GM19397 (cell line): ENCODE results near the gene CDC5L.
"Not testable (repeated sequence)": the region's sequence is repeated elsewhere in the genome, so short reads cannot be mapped to it uniquely, and the experiment has no call there.

Experiments
- ATAC-seq: cut with Tn5 transposase; IDR thresholded peaks from one replicate; pipeline ENCODE4 v1.9.1; 2021; ENCODE audit warnings: mild to moderate bottlenecking, moderate library complexity; ENCODE audit not compliant: unreplicated experiment

Gene CDC5L

DNA sequence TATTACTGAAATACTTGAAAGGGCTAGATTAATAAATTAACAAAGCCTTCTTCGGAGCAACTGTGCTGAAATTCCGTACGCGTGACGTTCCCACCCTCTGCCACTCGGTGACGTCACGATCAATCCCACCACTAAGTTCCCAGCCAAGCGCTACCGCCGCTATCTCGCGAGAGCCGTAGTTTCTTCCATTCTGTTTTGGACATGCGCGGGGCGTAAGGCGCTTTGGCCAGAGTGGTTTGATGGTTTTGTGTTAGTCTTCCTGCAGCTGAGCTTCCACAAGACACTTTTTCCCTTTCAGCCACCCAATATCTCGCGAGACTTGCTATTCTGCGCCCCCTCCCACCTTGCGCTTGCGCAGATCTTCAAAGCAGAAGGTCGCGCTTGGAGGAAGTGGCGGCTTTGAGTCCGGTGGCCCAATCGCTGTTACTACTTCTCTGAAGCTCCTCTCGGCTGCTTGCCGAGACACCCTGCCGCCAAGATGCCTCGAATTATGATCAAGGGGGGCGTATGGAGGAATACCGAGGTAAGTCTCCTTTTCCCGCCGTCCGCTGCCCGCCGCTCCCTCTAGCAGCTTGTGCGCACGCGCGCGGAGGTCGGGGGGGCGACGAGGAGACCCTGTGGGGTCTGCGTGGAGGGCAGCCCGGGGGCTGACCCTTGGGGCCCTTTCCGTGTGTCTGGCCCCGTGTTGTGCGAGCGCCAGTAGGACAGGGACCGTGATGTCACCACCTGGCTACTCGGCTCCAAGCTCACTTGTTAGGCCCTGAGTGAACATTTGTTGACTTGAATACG lies at the start of gene CDC5L:
Gene CDC5L (plus strand): TSS at position 361 of the 789 bp plus-strand sequence. CDS start 118 bp downstream, at position 479.
- ATAC-seq: peak; percentile 81

DNA sequence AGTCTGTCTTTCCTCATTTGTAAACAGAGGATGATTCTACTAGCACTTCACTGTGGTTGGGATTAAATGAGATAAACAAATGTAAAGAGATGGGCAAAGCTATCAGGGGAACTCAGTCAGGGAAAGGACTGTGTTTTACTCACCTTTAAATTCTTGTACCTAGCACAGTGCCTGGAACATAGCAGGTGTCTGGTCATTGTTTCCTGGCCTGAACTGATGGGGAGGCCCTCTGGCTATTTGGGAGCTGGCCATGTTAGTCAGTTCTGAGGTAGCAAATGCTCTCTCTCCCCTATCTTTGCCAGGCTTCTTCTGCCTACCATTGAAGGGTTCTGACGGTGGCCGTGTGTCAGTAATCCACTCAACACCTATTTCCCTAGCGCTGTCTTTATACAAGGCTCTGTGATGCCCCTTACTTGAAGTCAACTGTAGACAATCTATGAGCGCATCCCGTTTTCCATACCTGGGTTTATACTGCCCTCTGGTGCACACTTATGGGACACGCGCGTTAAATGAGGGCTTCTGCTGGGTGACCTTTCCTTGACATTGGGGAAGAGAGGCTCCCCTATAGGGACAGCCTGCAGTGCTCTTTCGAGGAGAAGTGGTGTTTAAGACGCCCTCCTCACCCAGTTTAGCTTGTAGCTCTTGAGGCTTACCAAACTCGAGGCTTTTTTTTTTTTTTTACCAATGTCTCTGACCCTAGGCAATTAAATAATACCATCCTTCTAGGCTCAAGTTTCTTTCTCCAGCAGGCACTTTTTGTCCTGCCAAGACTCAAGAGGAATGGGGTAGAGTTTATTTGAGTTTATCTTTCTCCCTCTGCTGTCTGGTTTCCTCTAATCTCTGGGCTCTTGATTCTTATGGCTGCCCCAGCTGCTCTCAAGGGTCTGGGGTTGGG lies 49.0 kb upstream of the CDC5L start:
- ATAC-seq: no peak

- no peak for ATAC-seq
Observed at GRCh38 chr6:44339301-44339700, 48.2 kb upstream of the CDC5L start.

GRCh38 chr6:44339763-44340625 lies 47.5 kb upstream of the CDC5L start:
- ATAC-seq: no peak

DNA sequence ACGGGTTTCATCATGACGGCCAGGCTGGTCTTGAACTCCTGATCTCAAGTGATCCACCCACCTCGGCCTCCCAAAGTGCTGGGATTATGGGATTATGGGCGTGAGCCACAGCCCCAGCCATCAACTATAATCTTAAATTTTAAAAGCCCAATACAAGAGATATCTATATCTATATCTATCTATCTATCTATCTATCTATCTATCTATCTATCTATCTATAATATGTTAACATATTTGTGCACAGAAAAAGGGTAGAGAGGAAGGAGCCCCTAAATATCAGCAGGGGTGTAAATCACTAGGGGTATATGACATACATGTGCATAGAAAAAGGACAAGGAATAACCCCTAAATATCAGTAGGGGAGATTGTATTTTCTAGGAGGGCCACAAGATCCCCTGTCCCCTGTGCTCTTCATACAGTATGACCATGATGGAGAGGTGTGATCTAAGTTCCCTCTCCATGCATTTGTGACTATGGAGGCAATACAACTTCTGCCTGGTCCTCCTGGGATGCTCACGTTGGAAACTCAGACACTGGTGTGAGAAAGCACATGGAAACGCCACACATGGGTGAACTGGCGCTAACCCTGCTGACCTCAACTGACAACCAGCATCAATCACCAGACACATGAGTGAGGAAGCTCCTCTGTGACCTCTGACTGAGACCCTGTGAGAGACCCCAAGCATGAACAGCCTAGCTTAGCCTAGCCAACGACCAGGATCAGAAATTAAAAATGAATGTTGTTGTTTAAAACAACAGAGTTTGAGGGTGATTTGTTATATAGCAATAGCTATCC lies 46.2 kb upstream of the CDC5L start:
- no peak for ATAC-seq

DNA sequence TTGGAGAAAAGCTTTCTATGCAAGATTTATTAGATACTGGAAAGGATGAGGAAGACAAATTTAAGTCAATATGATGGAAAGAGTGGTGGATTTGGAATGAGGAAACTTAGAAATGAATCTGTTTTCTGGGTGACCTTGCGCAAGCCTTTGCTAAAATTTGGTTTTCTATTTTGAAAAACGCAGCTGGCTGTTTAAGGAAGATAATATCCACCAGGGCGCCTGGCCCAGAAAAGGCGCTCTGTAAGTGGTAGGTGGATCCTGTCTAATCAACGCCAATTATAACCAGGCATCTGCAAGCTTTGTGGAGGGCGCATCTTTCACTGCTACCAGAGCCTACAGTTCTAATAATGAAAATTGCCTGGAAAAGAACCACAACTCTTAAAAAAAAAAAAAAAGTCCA lies 45.5 kb upstream of the CDC5L start:
- no peak for ATAC-seq

DNA sequence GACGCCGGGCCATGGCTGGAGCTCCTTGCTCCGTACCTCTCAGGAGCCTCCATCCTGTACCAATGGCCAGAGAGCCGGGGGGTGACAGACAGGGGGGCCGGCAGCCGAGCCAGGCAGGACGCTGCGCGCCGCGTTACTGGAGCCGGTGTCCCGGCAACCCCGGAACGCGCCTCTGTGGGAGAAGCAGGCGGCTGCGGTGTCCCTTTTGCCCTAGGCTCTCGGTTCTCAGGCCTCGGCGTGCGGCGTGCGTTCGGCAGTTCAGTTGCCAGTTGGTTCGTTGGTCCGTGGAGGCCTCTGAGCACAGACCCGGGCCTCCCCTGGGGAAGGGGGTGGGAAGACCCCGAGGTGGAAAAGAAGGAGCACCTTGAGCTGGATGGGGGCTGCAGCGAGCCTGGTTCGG lies 45.0 kb upstream of the CDC5L start, which contains the start of gene SPATS1:
Gene SPATS1 (plus strand): TSS at position 162 of the 400 bp plus-strand sequence. CDS start 446 bp downstream, outside the sequence.
- ATAC-seq: no peak

DNA sequence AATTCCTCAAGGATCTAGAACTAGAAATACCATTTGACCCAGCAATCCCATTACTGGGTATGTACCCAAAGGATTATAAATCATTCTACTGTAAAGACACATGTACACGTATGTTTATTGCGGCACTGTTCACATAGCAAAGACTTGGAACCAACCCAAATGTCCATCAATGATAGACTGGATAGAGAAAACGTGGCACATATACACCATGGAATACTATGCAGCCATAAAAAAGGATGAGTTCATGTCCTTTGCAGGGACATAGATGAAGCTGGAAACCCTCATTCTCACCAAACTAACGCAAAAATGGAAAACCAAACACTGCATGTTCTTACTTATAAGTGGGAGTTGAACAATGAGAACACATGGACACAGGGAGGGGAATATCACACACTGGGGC lies 40.7 kb upstream of the CDC5L start:
- ATAC-seq: not testable (repeated sequence)

DNA sequence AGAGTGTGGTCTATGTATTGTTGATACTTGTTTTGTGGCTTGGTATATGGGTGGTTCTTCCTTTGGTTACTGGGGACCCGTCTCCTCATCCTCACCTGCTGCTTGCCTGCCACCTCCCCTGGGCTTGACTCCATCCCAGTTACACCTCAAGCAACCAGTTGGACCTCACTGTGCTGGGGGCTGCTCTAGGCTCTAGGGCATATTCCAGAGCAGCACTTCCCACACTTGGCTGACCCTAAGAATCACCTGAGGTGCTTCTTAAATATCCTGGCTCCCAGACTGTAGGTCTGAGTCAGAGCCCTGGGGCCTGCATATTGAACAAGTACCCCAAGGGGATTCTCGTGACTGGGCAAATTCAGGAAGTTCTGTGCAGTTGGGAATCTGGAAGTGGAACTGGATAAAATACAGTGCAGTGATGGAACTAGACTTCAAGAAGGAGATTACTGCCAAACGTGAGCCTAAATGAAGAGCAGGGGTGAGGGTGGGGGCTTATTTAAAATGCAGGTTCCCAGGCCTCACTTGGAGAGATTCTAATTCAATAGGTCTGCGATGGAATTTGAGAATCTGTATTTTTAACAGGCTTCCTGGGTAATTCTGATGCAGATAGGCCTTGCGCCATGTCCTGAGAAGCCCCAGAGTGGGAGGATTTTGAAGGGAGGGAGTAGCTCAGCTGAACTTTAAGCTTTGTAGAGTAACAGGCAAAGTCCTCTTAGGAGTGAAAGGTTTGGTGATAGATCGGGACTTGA lies 37.4 kb upstream of the CDC5L start:
- no peak for ATAC-seq

- ATAC-seq: not testable (repeated sequence)
Observed at GRCh38 chr6:44350650-44350994, 36.9 kb upstream of the CDC5L start.

DNA sequence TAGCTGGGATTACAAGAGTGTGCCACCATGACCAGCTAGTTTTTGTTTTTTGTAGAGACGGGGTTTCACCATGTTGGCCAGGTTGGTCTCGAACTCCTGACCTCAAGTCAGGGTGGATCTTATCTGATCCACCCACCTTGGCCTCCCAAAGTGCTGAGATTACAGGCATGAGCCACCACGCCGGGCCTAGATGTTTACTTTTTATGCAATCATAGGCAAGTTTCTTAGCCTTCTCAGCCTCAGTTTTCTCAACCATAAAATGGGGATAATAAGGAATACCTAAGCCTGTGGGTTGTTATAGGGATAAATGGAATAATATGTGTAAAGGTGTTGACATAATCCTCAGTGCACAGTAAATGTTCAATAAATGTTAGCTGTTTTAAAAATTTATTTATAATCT lies 35.2 kb upstream of the CDC5L start:
- no peak for ATAC-seq

DNA sequence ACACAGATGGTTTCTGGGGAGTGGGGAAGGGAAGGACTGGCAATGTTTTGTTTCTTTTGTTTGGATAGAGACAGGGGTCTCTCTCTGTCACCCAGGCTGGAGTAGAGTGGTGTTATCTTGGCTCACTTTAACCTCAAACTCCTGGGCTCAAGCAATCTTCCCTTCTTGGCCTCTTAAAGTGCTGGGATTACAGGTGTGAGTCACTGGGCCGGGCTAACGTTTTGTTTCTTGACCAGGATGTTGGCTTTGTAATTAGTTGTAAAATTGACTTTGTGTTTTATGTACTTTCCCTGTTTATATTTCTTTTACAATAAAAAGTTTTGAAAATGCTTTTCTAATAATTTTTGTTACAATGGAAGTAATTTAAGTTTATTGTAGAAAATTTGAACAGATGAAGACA lies 34.2 kb upstream of the CDC5L start:
- no peak for ATAC-seq

DNA sequence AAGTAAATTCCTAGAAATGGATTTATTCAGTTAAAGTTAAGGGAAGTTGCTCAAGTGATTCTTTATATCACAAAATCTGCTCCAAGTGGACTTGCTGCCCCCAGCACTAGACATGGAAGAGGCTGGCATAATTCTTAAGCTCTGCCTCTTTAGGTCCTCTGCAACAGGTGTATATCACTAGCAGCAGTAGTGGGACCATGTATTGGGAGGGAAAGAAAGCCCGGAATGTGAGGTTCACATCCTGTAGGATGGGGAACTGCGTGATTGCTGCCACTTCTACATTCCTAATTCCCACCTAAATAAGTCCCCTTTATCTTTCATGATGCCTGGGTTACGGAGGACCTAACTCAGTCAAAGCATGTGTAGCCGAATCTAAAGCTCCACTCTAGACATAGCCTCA lies 31.9 kb upstream of the CDC5L start:
- no peak for ATAC-seq

GRCh38 chr6:44356487-44356886 lies 31.0 kb upstream of the CDC5L start:
- ATAC-seq: no peak

GRCh38 chr6:44359973-44360372 lies 27.5 kb upstream of the CDC5L start:
- no peak for ATAC-seq

- ATAC-seq: no peak
Observed at GRCh38 chr6:44361947-44362346, 25.6 kb upstream of the CDC5L start.

DNA sequence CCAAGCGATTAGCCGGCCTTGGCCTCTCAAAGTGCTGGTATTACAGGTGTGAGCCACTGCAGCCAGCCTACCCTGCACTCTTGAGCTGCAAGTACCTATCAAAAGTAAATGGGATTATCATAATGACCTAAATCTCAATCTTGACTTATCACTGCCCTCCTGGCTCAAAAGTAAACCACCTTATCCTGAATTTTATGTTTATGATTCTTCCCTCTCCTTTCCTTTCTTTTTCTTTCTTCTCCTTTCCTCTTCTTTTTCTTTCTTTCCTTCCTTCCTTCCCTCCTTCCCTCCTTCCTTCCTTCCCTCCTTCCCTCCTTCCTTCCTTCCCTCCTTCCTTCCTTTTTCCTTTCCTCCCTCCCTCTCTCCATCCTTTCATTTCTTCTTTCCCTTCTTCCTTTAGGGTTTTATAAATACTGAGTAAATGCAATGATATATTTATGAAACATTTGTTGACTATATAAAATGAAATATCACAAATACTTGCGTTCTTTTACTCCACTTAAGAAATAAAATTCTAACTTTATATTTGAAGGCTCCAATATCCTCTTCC lies 24.1 kb upstream of the CDC5L start:
- no peak for ATAC-seq

GRCh38 chr6:44366781-44367180 lies 20.7 kb upstream of the CDC5L start:
- no peak for ATAC-seq

GRCh38 chr6:44367681-44368080 lies 19.8 kb upstream of the CDC5L start:
- no peak for ATAC-seq
